NCI-H2081 (cell line): ENCODE data around the gene KRTDAP.

Experiments used
- DNase-seq, 2 experiments: peaks; one replicate each; lab custom pipeline; 2025; lab: John Stamatoyannopoulos, UW

The KRTDAP gene

DNA sequence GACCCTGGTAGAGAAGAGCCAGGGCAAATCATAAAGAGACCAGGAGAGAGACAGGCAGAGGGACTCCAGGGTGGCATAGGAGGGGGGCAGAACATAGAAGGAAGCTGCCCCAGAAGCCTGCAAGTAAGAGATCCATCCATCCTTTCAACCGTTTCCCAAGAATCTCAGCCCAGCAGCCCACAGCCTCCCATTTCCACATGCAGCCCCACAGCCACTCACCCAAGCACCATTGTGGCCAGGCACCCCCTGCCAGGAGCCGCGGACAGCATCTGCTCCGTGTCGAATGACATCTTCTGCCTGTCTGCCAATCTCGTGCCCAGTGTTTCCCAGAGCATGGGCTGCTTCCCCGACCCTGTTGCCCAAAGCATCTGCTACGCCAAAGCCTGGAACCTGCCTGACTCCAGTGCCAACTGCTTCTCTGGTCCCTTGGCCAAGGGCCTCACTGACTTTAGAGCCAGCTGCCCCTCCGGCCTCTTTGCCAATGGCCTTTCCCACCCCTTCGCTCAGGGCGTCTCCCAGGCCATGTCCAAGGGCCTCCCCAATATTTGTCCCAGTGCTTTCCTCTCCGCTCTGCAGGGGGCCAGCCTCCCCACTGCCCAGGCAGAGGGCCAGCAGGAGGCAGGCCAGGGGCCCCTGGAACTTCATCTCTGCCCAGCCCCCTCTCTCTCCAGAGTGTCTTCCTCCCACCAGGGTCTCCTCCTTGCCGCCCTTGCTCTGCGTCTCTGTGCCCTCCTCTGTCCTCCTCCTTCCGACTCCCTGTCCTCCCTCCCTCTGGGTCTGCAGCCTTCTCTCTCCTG is 22.8 kb upstream of the KRTDAP start:
- no peak for DNase-seq

- no peak for DNase-seq
Observed at GRCh38 chr19:35511337-35511736, 21.1 kb upstream of the KRTDAP start.

DNA sequence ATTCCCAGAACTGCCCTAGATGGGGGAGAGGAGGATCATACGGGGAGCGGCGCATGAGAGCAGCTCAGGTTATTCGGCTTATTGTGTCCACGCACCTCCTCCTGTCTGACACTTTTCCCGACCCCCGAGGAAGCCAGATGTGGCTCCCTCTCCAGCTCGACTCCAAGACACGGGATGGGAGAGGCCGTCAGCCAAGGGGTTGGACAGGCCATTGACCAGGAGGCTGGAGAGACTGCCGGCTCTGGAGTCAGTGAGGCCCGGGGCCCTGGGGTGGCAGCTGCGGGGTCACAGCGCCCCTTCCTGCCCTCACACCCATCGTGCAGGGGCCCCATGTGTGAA is 20.3 kb upstream of the KRTDAP start:
- DNase-seq, result no peak

DNA sequence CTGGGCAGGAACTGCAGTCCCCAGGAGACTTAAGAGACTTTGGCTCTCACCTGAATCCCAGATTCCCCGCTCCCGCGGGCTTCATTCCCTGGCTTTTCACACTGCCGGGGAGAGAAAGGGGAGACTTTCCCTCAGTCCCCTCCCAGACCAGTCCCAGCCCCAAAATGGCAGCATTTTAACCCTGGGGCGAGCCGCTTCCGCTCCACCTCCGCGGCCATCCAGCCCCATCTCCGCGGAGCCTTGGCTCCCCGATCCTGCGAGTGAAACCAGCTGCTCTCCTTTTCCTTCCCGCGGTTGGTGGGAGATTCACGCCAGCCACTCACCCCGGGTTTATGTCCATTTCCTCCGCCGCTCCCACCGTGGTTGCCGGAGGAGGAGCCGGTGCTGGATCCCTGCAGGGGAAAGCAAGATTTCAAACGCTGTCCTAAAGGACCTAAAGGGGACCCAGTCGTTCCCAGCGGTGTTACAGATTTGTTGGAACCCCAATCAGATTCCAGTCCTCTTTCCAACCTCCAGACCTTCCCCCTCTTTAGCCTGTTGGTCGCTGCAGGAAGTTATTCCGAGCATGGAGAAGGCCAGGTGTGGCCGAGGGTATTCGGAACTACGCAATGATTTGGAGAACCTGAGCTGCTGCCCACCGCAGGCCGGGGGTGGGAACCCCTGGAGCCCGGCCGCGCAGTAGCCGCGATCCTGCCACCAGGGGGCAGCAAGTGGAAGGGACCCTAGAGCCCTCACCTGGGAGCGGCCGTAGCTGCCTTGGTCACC is 19.8 kb upstream of the KRTDAP start:
- DNase-seq, result peak; percentile 13 to 46

DNA sequence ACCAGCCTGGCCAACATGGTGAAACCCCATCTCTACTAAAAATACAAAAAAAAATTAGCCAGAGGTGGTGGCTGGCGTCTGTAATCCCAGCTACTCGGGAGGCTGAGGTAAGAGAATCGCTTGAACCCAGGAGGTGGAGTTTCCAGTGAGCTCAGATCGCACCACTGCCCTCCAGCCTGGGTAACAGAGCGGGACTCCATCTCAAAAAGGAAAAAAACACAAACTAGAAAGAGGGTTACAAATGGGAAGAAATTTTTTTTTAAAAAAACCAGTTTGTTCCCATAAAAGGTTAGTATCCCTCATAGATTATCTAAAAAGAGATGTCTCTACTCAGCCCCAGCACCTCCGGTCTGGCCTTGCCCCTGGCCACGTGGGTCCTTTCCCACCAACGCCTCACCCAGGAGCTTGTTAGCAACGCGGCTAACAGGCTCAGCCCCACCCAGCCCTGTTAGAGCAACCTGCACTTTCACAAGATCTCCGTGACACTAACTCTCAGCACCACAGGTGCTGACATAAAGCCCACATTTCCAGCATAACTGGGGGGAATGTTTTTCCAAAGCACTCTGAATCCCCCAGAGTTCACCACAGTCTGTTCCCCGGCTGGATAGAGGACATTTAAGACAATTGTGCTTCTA is 18.9 kb upstream of the KRTDAP start:
- no peak for DNase-seq

- no peak for DNase-seq
Observed at GRCh38 chr19:35508129-35508528, 17.9 kb upstream of the KRTDAP start.

DNA sequence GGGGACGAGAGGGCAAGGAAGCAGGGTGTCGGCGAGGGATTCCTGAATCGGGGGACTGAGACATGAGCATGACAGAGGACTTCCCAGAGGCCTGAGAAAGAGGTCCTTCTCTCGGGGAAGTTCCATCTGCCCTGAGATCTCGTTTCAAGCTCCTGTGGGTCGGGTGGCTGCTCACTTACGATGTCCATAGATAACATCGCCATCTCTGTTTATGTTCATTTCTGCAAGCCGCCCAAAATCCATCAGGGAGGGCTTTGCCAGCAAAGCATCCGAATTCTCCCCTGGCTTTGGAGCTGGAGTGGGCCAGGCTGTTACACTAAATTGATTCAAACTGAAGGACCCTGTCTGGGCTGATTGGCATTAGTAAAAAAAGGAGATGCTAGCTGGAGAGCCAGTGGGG is 17.3 kb upstream of the KRTDAP start:
- no peak for DNase-seq

DNA sequence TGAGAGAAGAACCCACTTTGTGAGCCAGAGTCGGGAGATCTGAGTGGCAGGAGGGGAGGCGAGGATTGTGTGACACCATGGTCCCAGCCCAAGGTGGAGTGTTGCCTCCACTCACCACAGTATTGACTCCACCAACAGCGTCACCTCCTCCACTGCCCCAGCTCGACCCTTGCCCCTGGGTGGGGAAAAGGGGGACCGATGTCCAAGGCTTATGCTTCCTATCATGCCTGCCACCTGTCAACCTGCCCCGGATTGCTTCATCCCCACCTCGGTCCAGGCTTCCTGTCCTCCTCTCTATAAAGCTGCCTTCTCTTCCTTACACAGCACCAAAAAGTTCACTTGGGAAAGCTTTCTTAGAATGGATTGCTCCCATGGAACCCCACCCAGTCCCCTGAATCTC is 15.7 kb upstream of the KRTDAP start:
- DNase-seq, result no peak

- DNase-seq, result no peak
Observed at GRCh38 chr19:35502751-35503150, 12.5 kb upstream of the KRTDAP start.

GRCh38 chr19:35501684-35502083 is 11.4 kb upstream of the KRTDAP start:
- DNase-seq, result no peak

DNA sequence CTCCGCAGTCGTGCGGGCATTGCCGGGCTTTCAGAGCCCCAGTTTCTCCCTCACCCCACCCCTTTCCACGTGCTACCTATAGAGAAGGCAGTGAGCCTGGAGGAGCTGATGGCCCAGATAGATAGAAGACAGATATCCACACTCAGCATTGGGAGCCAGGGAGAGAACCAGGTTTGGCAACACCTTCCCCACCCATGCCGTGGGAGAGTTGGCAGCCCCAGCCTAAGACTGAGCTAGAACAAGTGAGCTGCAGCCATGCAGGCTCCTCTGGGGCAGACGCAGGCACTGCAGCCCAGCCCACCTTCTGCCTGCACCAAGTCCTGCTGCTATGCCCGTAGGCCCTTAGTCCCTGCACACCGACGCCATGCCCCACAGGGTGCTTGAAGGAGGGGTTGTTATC is 10.3 kb upstream of the KRTDAP start:
- no peak for DNase-seq

DNA sequence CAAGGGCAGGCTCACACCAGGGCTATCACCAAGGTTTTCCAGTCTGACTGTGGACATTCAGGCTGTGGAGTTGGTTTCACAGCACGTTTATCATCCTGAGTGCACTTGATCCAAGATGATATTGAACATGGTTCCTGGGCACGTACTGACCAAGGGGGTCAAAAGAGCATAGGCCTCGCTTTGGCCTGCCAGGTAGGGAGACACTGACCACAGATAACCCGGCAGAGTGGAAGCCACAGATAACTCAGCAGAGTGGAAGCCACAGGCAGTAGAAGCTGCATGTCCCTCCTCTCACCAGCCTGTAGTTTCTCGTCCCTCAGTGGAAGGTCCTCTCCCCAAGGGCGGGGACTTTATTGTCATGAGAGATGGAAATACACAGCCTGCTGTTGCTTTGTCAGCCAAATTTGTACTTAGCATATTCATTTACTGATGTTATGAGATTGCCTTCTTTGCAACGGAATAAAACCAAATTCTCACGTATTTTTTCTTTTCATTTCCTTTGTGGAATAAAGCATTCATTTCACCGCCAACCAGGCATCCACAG is 8.8 kb upstream of the KRTDAP start:
- DNase-seq, result no peak

DNA sequence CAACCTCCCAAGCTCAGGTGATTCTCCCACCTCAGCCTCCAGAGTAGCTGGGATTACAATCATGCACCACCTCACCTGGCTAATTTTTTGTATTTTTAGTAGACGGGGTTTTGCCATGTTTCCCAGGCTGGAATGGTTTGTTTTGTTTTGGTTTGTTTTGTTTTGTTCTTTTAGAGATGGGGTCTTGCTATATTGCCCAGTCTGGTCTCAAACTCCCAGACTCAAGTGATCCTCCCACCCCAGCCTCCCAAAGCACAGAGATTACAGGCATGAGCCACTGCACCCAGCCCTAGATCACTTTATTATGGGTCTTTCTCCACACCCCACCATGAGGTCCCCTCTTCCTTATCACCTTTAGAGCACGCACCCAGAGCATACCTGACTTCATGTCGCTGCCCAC is 8.0 kb upstream of the KRTDAP start:
- no peak for DNase-seq

- DNase-seq, result no peak
Observed at GRCh38 chr19:35497406-35497805, 7.1 kb upstream of the KRTDAP start.

DNA sequence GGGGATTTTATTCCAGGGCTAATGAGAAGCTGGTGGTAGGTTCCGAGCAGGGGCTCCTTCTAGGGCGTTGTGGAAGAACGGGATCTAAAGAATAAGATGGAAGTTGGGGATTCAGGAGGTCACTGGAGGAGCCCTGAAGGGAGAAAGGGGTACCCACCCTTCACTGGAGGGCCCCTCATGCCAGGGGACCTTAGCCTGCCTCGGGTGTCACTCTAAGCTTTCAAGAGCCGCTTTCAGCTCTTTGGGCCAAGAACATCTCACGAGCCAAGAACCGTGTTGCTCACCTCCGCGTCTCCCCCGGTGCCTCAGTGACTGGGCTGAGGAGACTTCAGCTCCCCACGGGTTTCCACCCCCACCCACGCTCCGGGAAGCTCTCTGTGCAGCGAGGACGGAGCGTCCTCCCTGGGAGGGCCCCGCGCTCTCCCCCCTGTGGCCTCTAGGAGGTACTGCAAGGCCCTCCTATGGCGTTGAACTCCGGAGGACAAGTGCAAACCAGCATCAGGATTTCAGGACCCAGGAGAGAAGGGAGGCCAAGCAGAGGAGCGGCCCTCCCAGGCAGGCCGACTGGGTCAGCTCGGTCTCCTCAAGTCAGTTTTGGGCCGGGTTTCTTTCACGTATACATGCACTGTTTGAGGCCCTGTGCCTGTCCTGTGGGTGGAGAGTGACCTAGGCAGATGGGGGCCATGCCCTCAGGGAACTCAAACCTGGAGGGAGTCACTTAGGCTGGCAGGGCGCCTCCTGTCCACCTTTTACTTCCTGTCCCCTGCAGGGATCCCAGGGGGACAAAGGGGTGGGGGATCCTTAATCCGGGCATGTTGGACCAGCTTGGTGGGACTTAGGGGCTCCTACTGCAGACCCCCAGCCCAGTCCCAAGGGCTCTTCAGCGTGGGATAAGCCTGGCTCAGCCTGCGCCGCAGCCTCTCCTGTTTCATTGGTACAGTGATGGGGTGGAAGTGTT is 5.1 kb upstream of the KRTDAP start:
- DNase-seq, result peak; percentile 17 to 18

DNA sequence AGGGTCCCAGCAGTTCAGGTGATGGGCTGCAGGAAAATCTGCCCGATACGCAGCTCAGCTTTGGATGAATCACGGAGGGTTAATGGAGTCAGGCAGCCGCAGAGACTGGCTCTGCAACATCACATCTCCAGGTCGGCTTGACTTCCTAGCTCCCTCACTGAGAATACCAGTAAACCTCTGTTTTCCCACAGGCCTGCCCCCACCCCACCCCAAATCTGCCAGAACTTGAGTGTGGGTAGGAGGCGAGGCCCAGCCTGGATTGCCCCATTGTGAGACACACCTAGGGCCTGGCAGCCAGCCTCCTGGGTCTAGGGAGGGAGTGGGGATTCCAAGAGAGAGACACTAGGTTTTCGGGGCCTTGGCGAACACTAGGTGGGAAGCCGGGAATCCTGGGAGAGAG is 3.7 kb upstream of the KRTDAP start:
- no peak for DNase-seq

- DNase-seq, result no peak
Observed at GRCh38 chr19:35491836-35492360, 1.6 kb upstream of the KRTDAP start.

DNA sequence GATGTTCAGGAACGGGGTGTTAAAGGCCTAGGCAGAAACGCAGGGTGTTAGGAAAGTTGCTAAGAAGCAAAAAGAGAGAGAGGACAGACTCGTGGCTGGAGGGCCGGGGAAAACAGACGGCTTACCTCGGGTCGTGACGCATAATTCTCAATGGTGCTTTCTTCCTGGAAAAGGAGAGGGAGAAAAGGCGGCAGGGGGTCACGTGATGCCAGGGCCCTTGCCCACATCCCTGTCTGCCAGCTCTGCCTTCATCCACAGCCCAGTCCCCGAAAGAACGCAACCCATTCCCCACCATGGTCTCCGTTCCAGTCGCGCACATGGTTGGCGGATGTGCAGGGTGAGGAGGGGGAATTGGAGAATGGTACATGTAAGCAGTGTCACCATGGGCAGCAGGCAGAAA is 1.6 kb downstream of the KRTDAP start:
- DNase-seq, result no peak

- DNase-seq, result no peak
Observed at GRCh38 chr19:35487656-35488182, 2.5 kb downstream of the KRTDAP start.

GRCh38 chr19:35486268-35486708 is 4.0 kb downstream of the KRTDAP start:
- DNase-seq, result no peak
